SU-DHL-6 (cell line): ENCODE data around the gene WDR48.

ENCODE experiments used
- EZH2phosphoT487 ChIP-seq: fragments of 200-600 bp; sonication (generic), shearing (Covaris generic); conservative IDR thresholded peaks from 2 replicates; pipeline ENCODE4 v1.6.1; 2018; ENCODE audit warnings: mild to moderate bottlenecking, antibody characterized with exemption, low read length, moderate library complexity, mixed read lengths
- TF ChIP-seq, protein P1 (sequence below): fragments of 200-600 bp; sonication (generic); IDR thresholded peaks from one replicate; pipeline ENCODE4 v1.5.1; 2017; ENCODE audit warnings: antibody characterized with exemption, mild to moderate bottlenecking, low read length, moderate library complexity; ENCODE audit not compliant: insufficient read depth, poor library complexity, severe bottlenecking

DNA sequence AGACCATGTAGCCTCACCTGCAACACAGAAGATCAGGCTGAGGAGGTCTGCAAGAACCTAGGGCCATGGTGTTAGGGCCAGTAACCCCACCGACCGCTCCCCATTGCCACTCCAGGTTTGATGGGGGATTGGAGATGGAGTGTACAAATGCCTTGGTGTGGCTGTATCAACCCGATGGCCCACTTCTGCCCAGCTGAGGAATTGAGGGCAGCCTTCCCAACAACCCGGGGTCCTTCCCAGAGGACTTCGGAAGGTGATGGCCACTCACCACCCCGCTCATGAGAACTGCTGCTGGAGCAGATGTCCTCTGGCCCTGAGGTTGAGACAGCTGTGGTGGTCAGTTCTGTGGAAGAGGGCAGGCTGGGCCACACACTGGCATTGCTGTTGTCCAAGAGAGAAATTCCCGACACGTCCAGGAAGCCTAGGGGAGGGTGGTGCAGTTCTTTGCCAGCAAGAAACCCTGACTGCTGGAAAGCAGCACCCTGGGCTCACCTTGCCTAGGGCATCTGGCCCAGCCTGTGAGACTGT is 46.7 kb downstream of the WDR48 start:
- TF ChIP-seq, protein P1, sequence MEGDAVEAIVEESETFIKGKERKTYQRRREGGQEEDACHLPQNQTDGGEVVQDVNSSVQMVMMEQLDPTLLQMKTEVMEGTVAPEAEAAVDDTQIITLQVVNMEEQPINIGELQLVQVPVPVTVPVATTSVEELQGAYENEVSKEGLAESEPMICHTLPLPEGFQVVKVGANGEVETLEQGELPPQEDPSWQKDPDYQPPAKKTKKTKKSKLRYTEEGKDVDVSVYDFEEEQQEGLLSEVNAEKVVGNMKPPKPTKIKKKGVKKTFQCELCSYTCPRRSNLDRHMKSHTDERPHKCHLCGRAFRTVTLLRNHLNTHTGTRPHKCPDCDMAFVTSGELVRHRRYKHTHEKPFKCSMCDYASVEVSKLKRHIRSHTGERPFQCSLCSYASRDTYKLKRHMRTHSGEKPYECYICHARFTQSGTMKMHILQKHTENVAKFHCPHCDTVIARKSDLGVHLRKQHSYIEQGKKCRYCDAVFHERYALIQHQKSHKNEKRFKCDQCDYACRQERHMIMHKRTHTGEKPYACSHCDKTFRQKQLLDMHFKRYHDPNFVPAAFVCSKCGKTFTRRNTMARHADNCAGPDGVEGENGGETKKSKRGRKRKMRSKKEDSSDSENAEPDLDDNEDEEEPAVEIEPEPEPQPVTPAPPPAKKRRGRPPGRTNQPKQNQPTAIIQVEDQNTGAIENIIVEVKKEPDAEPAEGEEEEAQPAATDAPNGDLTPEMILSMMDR: no peak
- no peak for TF ChIP-seq EZH2phosphoT487
